Stimulated activated CD4-positive, alpha-beta T cell treated with anti-CD3 and anti-CD28 coated beads, TNF-alpha, amount 100 ng/mL, for 1 hour (primary cell): ENCODE results near the gene SOX6.

Experiments used
- DNase-seq, 3 donors: peaks; one replicate each; pipeline ENCODE4 v3.0.0-alpha.2; 2020; ENCODE audit warnings: low read depth in 3 of 3, low spot score in 1 of 3

SOX6 gene

DNA sequence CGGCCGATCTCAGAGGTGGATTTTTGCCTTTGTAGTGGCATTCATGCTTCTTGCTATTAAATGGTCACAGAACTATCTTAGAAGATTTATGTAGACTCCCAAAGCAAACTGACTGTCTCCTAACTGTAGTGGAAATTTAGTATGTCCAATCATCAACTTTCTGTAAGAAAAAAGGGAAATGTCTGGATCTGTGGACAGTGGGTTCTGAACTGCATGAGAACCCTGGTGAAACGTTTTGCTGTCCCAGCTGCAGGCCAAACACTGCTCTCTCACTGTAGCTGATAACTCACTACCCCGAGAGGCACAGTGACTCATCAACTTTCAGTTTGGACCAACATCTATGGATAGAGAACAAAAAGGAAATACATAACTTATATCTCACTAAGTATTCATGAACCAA, 387.1 kb downstream of the SOX6 start:
- no peak for DNase-seq

DNA sequence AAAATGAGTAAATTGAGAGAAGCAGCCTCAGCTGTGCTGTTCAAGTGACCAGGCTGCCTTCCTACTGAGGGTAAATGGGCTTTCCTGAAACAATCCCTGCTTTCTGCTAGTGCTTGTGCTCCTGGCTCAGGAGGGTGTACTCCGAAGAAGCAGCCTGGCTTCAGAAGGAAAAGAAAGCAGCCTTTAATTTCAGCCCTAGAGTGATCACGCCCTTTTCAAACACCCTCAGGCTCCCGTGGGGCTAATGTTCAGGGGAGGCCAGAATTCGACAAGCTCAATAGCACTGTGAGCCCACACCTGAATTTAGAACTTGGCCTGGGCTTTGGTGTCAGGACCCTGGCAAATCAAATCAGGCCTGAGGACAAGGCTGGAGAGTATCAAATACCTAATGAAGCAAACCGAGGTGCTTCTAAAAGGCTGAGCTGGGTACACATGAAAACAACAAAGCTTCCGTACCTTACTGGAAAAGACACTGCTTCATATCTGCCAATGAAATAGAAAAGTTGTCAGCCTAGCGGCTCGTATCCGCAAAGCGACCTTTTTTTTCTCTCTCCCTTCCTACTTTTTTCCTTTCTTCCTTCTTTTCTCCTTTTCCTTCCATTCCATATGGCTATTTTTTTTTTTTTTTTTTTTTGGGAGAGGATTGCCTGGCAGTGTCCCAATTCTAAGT, 387.8 kb downstream of the SOX6 start:
- DNase-seq = no peak

DNA sequence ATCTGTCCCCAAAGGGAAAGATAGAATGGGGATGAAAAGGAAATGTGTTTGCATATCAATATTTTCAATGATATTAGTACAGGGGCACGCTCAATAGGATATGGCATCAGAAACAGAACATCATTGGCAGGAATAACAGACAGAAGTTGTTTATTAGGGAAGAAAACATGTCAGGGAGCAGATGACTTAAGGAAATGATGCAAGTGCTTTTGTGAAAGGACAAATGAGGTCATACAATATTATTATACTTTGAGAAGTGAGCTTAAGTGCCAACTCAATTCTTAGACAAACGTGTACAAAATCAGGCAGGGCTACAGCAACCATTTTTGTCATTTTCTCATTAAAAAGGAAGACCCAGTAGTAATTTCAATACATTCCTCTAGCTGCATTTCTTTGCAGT, 388.4 kb downstream of the SOX6 start:
- no peak for DNase-seq

DNA sequence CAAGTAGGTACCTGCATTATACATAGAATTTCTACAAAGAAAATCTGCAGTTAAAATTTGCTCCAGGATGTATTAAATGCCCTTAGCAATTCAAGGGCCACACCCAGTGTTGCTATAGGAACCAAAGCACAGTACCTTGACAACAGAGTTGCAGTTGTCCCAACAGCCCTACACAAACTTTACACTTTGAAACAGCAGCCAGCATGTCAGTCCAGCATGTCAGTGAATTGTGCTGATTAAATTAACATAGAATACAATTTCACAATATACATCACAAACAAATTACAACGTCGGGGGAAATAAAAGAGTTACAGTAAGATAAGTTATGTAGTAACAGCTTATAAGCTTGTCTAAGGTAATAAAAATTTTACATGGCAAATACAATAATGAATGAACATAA, 389.2 kb downstream of the SOX6 start:
- DNase-seq = no peak

DNA sequence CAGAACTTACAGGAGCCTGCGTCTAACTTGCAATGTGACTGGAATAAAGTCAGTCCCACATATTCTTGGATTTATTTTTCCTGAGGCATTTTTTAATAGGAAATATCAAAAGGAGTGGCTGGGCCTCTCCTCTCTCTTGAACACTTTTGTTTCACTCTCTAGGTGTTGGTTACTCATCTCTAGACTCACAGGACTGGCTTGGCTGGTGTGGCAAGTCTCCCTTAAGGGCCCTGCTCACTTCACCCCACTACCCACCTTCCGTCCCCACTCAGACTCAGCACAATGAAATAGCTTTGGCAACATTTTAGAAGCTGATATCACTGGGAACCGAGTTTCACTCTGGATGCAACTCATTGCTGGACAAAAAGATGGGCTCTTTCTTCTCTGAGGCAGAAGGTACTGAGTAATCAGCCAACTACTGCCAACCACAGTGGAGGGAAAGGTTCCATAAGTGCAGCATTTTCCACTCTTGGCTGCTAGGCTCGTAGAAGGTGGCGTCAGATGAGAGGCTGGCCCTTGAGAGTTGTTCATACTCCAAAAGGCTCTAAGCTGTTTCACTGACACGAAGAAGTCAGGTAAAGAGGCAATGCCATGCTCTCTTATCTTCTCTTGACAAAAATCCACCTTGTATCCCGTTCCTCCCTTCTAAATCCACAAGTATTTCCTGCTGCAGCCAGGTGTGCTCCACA, 390.6 kb downstream of the SOX6 start:
- no peak for DNase-seq

DNA sequence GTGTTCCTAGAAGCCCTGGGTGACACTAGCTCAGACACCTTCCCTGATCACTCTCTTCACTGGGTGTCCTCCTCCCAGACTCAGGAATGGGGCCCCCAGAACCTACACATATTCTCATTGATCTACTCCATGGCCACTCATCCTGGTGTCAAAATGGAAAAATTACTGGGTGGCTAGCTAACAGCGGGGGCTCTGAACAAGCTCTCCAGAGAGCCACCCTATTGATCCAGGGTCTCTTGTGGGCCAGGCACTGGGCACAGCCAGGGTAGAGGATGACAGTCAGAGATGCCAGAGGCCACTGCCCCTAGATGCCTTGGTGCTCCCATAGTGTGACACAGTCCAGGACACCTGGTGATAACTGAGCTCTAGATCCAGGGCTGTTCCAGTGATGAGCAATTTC, 393.1 kb downstream of the SOX6 start:
- no peak for DNase-seq

DNA sequence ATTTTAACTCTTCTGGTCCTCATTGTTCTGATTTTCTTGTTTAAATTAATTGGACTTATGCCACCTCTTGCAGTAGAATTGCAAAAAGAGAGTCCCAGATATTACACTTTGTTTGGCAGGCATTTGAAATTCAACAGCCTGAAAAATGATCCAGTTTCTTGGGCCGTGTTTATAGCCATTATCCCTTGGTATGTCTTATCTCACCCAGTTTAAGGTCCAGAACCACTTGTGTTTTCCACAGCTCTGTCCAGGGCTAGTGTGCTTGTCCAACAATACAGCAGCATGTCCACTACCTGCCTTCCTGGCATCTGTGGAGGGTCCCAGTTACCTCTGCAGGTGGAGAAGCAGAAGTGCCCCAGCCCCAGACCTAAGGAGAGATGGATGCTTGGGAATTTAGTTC, 397.4 kb downstream of the SOX6 start:
- no peak for DNase-seq

DNA sequence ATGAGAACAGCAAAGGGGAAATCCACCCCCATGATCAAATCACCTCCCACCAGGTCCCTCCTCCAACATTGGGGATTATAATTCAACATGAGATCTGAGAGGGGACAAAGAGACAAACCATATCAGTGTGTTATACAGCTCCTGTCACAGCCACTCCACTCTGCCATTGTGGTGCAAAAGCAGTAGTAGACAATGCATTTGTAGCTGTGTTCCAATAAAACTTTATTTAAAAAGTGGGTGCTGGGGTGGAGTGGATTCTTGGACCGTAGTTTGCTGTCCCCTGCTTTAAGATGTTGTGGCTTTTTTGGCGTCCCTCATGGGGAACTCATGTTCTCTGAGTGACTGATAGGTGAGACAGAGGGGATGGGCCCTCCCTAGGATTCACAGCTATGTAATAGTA, 399.1 kb downstream of the SOX6 start:
- DNase-seq = no peak

DNA sequence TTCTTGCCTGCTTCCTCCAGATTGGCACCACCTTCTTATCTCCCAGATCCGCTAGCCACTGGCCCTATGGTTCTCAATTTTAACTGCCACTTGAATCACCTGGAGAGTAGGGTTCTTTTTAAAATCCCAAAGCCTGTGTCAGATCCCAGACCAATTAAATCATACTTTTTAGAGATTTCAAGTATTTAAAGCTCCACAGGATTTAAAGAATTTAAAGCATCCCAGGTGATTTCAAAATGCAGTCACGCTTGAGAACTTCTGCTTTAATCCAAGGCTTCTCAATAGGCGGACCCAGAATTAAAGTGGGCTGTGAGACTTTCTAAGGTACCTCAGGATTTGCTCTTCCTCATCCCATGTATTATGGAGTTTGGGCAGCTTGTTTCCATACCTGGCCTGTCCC, 400.0 kb downstream of the SOX6 start:
- no peak for DNase-seq

DNA sequence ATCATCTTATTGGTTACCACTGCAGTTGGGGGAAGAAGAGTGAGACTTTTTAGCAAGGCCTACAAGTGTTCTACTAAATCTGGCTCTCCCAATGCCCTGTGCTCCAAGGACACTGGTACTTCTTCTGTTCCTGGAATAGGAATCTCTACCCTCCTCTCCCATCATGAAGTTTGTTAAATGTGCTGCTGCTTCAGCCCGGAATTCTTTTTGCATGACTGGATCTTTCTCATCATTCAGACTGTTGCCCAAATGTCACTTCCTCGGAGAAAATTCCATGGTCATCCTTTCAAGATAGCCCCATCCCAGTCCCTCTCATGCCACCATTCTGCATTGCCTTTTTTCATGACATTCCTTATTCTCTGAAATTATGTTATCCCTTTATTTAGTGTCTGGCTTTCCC, 400.8 kb downstream of the SOX6 start:
- no peak for DNase-seq

DNA sequence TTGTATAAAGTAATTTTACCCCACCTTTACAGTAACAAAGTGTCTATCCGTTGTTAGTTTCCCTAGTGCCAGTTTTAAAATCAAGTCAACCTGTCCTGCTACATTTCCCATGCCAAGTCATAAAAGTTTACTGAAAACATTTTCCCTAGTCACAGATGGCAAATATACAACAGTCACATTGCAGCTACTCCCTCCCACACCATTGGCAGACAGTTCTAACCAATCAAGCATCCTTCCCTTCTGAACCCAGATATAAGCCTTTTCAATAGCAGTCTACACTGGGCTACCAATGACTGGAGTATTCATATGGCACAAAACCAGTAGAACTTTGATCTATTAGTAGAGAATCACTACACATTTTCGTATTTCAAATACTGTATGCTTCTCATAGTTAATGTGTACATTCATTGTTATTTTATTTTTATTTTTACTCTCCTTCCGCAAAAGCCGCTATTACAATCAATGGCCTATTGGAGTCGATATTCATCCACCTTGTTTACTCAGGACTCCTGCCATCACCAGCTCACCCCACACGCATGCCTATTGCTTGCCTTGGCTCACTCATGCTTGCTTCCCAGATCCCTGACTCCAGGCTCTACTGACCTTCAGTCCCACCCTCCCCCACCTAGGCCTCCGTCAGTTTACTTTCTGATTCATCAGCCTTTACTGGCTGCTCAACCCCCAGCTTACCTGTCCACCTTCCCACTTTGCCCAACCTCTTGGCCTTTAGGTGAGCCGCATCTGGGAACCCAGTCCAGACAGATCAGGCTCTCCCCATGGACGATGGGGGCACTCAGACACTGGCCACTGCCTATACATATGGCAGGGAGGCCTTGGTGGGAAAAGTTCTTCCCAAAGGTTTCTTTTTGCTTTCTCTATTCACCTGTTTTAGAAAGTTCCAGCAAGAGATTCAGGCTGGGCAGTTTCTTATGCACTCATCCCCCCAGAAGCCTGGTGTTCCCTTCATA, 408.4 kb downstream of the SOX6 start:
- no peak for DNase-seq

DNA sequence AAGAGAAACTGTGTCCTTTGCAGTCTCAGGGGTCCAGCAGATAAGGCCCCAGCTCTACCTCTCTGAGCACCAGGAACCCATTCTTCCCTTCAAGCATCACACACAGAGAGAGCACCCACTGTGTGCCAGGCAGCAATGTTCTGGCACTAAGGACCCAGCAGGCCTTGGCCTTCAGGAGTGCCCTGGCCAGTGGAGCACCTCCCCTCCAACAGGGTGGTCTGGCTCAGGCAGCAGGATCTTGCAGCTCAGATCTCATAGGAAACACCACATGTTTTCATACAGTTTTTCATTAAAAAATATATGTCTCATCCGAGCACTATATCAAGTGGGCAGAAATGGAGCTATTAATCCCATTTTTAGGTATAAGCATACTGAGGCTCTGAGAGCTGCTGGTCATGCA, 410.6 kb downstream of the SOX6 start:
- no peak for DNase-seq

DNA sequence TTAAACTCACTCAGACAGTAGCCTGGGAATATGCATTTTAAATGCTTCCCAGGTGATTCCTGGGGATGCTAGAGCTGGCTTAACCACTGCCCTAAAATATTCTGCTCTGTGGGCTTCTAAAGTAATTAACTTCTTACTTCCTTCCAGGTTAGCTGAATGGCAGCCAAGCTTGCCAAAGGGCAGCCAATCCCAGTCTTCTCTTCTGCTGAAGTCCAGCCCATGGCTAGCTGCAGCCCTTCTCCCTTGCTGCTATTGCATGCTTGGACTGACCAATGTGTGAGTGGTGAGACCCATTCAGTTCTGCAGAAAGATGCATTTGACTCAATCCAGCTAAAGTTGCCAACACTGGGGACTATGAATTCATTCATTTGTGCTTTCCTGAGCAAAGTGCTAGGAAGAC, 411.9 kb downstream of the SOX6 start:
- DNase-seq = no peak

DNA sequence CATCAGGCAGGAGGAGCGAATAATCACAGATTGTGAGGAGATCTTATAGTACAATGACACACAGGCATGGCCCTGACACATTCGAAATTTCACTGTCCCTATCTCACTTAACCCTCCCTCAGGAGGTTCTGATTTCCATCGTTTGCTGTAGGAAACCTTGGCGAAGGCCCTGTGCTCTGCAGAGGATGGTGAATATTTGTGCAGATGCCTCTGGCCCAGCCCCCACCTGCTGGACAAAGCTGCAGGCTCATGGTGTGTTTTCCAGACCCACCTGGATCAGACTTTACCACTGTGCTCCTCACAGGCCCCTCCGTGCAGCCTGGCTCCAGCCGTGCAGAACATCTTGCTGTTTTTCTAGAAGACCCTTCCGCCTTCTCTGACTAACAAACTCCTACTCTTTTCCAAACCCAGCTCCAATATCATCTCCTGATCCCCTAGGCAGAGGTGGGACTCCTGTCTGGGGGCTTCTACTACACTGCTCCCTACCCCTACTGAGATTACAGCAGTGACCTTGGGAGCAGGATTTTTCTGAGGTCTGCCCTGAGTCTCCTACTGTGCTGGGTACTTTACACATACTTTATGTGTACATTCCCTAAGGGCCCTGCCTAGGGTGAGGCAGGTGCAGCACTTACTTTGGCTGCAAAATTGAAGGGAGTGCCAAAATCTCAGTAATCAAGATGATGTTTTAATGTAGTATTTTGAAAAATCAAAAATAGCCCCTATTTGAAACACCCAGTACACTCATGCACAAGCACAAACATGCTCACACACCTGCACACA, 412.7 kb downstream of the SOX6 start:
- DNase-seq = no peak

DNA sequence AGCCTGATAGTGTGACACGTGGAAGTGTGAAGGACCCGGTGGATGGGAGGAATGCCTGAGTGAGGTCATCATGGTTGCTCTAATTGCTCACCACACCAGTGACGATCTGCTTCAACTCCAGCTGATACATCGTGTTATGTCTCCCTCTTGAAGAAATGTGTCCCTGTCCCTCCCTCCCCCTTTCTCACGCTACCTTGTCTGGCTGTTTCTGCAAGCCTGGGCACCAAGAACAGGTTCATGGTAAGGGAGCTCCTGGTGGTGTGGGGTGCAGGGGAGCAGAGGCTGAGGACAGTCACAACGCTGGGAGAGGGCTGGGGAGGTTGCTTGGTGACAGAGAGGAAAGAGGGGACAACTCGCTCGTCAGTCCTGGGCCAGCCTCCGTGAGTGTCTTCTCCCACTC, 413.4 kb downstream of the SOX6 start:
- no peak for DNase-seq

DNA sequence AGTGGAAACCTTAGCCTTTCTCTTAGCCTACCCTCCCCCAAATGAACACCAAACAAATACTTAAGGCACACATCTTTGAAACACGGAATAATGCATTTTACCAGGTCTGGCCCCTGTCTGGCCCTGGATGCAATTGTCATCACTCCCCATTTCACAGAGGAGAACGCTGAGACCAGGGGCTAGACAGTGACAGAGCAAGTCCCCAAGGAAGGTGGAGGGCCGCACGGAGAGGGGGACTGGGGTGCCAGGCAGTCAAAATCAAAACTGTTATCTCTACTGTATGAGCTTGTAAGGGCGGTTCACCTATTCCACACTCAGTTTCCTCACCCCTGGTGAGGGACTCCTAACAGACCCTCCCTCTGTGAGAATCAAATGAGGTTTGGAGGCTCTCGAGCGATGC, 414.2 kb downstream of the SOX6 start:
- no peak for DNase-seq

DNA sequence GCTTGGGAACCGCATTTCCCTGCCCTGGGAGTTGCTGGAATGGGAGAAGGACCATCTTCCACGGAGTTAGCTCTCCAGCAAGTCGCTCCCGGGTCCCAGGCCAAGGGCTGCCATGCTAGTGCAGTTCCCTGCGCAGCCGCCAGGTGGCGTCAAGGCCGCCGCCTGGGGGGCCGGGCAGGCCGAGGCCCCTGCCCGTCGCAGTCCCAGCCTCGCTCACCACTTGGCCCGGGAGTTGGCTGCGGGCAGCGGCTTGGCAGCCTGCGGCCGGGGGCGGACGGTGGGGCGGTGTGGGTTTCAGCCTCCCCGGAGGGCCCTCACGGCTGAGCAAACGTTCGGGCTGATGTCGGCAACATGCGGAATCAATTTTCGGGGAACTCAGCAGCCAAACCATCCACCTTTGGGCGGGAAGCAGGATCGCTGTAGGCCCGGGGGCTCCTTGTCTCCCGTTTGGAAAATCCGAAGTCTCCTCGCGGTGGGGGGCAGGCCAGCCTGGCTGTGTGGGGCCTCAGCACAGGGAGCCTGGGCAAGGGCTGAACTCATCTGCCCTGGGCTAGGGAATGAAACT, 415.1 kb downstream of the SOX6 start:
- DNase-seq = peak in 1 of 3 donors; percentile 11

DNA sequence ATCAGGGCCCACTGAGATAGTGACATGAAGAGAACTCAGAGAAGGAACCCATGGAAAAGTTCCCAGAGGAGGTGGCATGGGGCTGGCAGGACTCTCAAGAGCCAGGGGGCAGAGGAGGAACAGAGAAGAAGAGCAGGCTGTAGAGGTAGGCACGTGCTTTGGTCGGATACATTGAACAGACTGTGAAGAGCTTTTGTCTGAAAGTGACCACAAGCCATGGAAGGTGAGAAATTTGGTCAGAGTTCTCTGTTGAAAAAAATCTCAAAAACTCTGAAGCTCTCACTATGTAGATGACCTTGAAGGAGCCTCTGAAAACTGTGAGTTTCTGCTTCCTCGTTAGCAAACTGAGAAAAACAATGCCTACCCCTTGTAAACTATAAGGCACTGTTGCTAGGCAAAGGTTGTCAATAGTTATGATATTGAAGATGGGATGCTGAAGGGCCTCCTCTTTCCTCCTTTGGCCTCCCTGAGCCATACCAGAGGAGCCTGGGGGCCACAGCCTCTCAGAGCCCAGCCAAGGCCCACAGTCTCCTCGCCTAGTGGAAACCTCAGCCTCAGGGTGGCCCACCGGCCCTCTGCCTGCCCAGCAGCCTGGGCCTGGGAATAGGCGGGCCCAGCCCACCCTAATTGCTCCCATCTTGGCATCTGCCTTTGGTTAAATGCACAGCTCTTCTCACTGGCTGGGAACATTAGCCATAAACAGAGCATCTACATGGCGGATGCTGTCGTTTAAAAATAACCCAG, 415.7 kb downstream of the SOX6 start:
- DNase-seq = no peak

DNA sequence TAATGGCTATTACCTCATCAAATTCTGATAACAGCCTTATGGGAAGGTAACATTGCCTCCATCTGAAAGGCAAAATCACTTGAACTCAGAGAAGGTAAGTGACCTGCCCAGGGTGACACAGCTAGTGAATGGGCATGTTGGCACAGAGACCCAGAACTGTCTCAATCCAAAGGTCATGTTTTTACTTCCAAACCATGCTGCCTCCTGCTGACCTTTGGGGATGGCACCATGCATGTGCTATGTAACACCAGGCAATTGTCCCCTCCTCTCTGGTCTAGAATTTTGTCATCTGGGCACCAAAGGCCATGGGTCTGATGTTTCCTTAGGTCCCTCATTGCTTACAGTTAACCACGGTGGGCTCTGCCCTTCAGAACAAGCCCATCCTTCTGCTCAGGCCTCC, 417.4 kb downstream of the SOX6 start:
- DNase-seq = no peak

DNA sequence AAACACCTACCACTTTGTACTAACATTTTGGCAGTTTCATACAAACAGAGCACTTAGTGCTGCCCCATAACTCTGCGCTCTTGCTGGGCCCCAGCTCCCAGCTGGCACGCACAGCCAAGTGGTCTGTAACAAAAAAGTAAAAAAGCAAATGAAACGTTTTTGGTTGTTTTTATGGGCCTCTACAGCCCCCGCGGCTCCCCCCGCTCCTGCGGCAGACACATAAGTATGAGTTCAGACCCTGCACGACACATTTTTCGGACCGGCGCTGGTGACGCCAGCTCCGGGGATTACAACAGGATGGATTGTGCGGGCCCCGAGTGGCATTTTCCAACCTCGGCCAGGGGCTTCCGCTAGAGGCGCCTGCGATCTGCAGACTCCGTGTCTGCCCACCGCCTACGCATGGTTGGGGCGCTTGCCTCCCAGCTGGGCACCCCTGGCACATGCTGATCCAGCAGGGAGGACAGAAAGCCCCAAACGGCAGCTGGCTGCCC, 418.2 kb downstream of the SOX6 start:
- no peak for DNase-seq
